ENCODE measurements around the gene CRHR2.

Gene CRHR2

GRCh38 chr7:30707391-30708357 lies 25.4 kb upstream of the CRHR2 start:
- no peak for FAIRE-seq
- no peak for TF ChIP-seq CTCF (IDR thresholded peaks at IDR 0.05; ENCODE audit: insufficient read depth, missing control alignments)
- no peak for DNase-seq (ENCODE audit: insufficient read length, low spot score)

- DNase-seq (ENCODE audit: insufficient read length, low spot score) (no peak), FAIRE-seq (no peak)
- no peak for TF ChIP-seq CTCF (IDR thresholded peaks at IDR 0.05; ENCODE audit: insufficient read depth, missing control alignments)
Observed at GRCh38 chr7:30706908-30707307, 24.7 kb upstream of the CRHR2 start.

GRCh38 chr7:30706316-30706715 lies 24.1 kb upstream of the CRHR2 start:
- no peak for FAIRE-seq
- DNase-seq (ENCODE audit: insufficient read length, low spot score), result no peak
- no peak for TF ChIP-seq CTCF (IDR thresholded peaks at IDR 0.05; ENCODE audit: insufficient read depth, missing control alignments)

- DNase-seq (ENCODE audit: insufficient read length, low spot score), result no peak
- no peak for TF ChIP-seq CTCF (IDR thresholded peaks at IDR 0.05; ENCODE audit: insufficient read depth, missing control alignments)
- FAIRE-seq, result no peak
Observed at GRCh38 chr7:30705596-30705995, 23.3 kb upstream of the CRHR2 start.

- no peak for FAIRE-seq
- no peak for TF ChIP-seq CTCF (IDR thresholded peaks at IDR 0.05; ENCODE audit: insufficient read depth, missing control alignments)
- no peak for DNase-seq (ENCODE audit: insufficient read length, low spot score)
Observed at GRCh38 chr7:30705008-30705407, 22.8 kb upstream of the CRHR2 start.

GRCh38 chr7:30703756-30704155 lies 21.5 kb upstream of the CRHR2 start:
- FAIRE-seq (no peak), DNase-seq (ENCODE audit: insufficient read length, low spot score) (no peak)
- TF ChIP-seq CTCF (IDR thresholded peaks at IDR 0.05; ENCODE audit: insufficient read depth, missing control alignments), result no peak

GRCh38 chr7:30702200-30702599 lies 19.9 kb upstream of the CRHR2 start:
- no peak for DNase-seq (ENCODE audit: insufficient read length, low spot score)
- no peak for FAIRE-seq
- no peak for TF ChIP-seq CTCF (IDR thresholded peaks at IDR 0.05; ENCODE audit: insufficient read depth, missing control alignments)

All from D721Med (cell line).